HepG2 (cell line): ENCODE measurements around the gene BLOC1S1. TPM values are rescaled to one million over a fixed set of nuclear protein-coding genes. Genes with fewer than 3 reads are reported as not detected.

Experiments used
- ARID4A ChIP-seq: sonication (generic); formaldehyde crosslinking; IDR thresholded peaks from 2 replicates; pipeline ENCODE4 v1.5.0; 2020; ENCODE audit warnings: mild to moderate bottlenecking, missing genetic modification reagents, borderline replicate concordance
- HNRNPLL ChIP-seq: fragments of 200-400 bp; formaldehyde crosslinking; IDR thresholded peaks from 2 replicates; pipeline ENCODE4 v1.6.1; 2017; ENCODE audit warnings: mild to moderate bottlenecking, low read depth, low read length; ENCODE audit not compliant: poor library complexity, severe bottlenecking
- HOXD1 ChIP-seq: sonication (generic); formaldehyde crosslinking; IDR thresholded peaks from 2 replicates; pipeline ENCODE4 v1.5.0; 2020; ENCODE audit warnings: missing genetic modification reagents
- MLLT10 ChIP-seq: sonication (generic); formaldehyde crosslinking; IDR thresholded peaks from 2 replicates; pipeline ENCODE4 v1.4.0; 2020; ENCODE audit warnings: missing genetic modification reagents
- PHF5A ChIP-seq: IDR thresholded peaks from one replicate; pipeline ENCODE4 v1.6.1; 2018; ENCODE audit warnings: low read depth, missing genetic modification reagents; ENCODE audit not compliant: unreplicated experiment
- SAFB2 ChIP-seq: sonication (generic); formaldehyde crosslinking; IDR thresholded peaks from 2 replicates; pipeline ENCODE4 v1.5.1; 2020; ENCODE audit warnings: missing genetic modification reagents, low read depth, mild to moderate bottlenecking, borderline replicate concordance
- SALL2 ChIP-seq: sonication (generic); formaldehyde crosslinking; IDR thresholded peaks from 2 replicates; pipeline ENCODE4 v1.8.1; 2023; ENCODE audit warnings: mild to moderate bottlenecking, missing genetic modification reagents, inconsistent platforms
- SMC3 ChIP-seq: IDR thresholded peaks from 2 replicates; pipeline ENCODE4 v1.6.1; 2011; ENCODE audit warnings: low read length, improper control_type of control experiment
- U2AF1 ChIP-seq: fragments of 200-400 bp; formaldehyde crosslinking; optimal IDR thresholded peaks from 2 replicates; pipeline ENCODE3; 2017; ENCODE audit warnings: mild to moderate bottlenecking, low read depth, low read length
- ZMYM3 ChIP-seq: sonication (generic); formaldehyde crosslinking; IDR thresholded peaks from 2 replicates; pipeline ENCODE4 v1.5.1; 2020; ENCODE audit warnings: mild to moderate bottlenecking, missing genetic modification reagents
- ZNF20 ChIP-seq: sonication (generic); formaldehyde crosslinking; IDR thresholded peaks from 2 replicates; pipeline ENCODE4 v1.4.0; 2020; ENCODE audit warnings: mild to moderate bottlenecking, moderate library complexity, missing genetic modification reagents
- ZNF777 ChIP-seq: sonication (generic); formaldehyde crosslinking; IDR thresholded peaks from 2 replicates; pipeline ENCODE4 v1.4.0; 2020; ENCODE audit warnings: missing genetic modification reagents
- ZNF790 ChIP-seq: sonication (generic); formaldehyde crosslinking; IDR thresholded peaks from 2 replicates; pipeline ENCODE4 v1.8.0; 2022; ENCODE audit warnings: missing genetic modification reagents, mild to moderate bottlenecking, borderline replicate concordance
- polyA plus RNA-seq, 8 experiments: library from polyadenylated mRNA; depleted of rRNA in 3 of 8; stranded (reverse) in 7 of 8; unstranded in 1 of 8; fragments of >200 nt; fragmentation: Illumina TruSeq in 4 of 8; extraction: Trizol in 4 of 8; gene quantifications; 2 replicates each; pipeline versions ENCODE4 v1.2.1 to v1.2.3, GENCODE V29; 2011 to 2016; ENCODE audit warnings: low read depth in 4 of 8, missing spikeins in 1 of 8, mixed read lengths in 1 of 8; ENCODE audit not compliant: insufficient read depth in 1 of 8
- total RNA-seq, 5 experiments: library from RNA; depleted of rRNA; stranded (reverse); fragments of >200 nt; fragmentation: Illumina TruSeq; extraction: Trizol; gene quantifications; 2 replicates each; pipeline ENCODE4 v1.2.3, GENCODE V29; 2016; ENCODE audit warnings: low read depth in 1 of 5
- TF ChIP-seq, protein P1 (sequence below): sonication (generic); formaldehyde crosslinking; IDR thresholded peaks from 2 replicates; pipeline ENCODE4 v1.5.0; 2020; ENCODE audit warnings: mild to moderate bottlenecking, missing genetic modification reagents, moderate library complexity
- TF ChIP-seq, protein P2 (sequence below): sonication (generic); formaldehyde crosslinking; IDR thresholded peaks from 2 replicates; pipeline ENCODE4 v1.4.0; 2020; ENCODE audit warnings: mild to moderate bottlenecking, missing genetic modification reagents
- TF ChIP-seq, protein P3 (sequence below): sonication (generic); formaldehyde crosslinking; IDR thresholded peaks from 2 replicates; pipeline ENCODE4 v1.4.0; 2020; ENCODE audit warnings: missing genetic modification reagents; ENCODE audit errors: not compliant biosample characterization
- TF ChIP-seq, protein P4 (sequence below): sonication (generic); formaldehyde crosslinking; IDR thresholded peaks from 2 replicates; pipeline ENCODE4 v1.4.0; 2020; ENCODE audit warnings: missing genetic modification reagents, low read depth, mild to moderate bottlenecking, borderline replicate concordance

Gene BLOC1S1
- total and polyA plus RNA-seq, 2 of the 13 experiments (the other 11 are each of a cell fraction or from before 2014, with no cell fraction given) = 55.1 to 95.3 TPM

- TF ChIP-seq, protein P1, sequence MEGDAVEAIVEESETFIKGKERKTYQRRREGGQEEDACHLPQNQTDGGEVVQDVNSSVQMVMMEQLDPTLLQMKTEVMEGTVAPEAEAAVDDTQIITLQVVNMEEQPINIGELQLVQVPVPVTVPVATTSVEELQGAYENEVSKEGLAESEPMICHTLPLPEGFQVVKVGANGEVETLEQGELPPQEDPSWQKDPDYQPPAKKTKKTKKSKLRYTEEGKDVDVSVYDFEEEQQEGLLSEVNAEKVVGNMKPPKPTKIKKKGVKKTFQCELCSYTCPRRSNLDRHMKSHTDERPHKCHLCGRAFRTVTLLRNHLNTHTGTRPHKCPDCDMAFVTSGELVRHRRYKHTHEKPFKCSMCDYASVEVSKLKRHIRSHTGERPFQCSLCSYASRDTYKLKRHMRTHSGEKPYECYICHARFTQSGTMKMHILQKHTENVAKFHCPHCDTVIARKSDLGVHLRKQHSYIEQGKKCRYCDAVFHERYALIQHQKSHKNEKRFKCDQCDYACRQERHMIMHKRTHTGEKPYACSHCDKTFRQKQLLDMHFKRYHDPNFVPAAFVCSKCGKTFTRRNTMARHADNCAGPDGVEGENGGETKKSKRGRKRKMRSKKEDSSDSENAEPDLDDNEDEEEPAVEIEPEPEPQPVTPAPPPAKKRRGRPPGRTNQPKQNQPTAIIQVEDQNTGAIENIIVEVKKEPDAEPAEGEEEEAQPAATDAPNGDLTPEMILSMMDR (CRISPR knock-in tag) = peak; percentile 23; the same call in 1 of the 2 replicates
- TF ChIP-seq ZNF790 (CRISPR knock-in tag) = no peak
- TF ChIP-seq, protein P2, sequence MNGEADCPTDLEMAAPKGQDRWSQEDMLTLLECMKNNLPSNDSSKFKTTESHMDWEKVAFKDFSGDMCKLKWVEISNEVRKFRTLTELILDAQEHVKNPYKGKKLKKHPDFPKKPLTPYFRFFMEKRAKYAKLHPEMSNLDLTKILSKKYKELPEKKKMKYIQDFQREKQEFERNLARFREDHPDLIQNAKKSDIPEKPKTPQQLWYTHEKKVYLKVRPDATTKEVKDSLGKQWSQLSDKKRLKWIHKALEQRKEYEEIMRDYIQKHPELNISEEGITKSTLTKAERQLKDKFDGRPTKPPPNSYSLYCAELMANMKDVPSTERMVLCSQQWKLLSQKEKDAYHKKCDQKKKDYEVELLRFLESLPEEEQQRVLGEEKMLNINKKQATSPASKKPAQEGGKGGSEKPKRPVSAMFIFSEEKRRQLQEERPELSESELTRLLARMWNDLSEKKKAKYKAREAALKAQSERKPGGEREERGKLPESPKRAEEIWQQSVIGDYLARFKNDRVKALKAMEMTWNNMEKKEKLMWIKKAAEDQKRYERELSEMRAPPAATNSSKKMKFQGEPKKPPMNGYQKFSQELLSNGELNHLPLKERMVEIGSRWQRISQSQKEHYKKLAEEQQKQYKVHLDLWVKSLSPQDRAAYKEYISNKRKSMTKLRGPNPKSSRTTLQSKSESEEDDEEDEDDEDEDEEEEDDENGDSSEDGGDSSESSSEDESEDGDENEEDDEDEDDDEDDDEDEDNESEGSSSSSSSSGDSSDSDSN = 0 out of 2 replicates have a peak, but pooled peaks have one; percentile 7
- TF ChIP-seq HNRNPLL = peak; percentile 91
- 0 out of 2 replicates have a peak, but pooled peaks have one; percentile 34 for TF ChIP-seq HOXD1
- 0 out of 2 replicates have a peak, but pooled peaks have one; percentile 48 for TF ChIP-seq SAFB2 (CRISPR knock-in tag)
- TF ChIP-seq U2AF1 = no peak
- no peak for TF ChIP-seq ARID4A (CRISPR knock-in tag)
- no peak for TF ChIP-seq ZNF20
- no peak for TF ChIP-seq SMC3
- TF ChIP-seq ZMYM3 (CRISPR knock-in tag) = peak; percentile 63
- peak; percentile 67; the same call in 1 of the 2 replicates for TF ChIP-seq ZNF777 (CRISPR knock-in tag)
- 0 out of 2 replicates have a peak, but pooled peaks have one; percentile 29 for TF ChIP-seq SALL2
- no peak for TF ChIP-seq PHF5A
- TF ChIP-seq MLLT10 (CRISPR knock-in tag) = no peak
- TF ChIP-seq, protein P3, sequence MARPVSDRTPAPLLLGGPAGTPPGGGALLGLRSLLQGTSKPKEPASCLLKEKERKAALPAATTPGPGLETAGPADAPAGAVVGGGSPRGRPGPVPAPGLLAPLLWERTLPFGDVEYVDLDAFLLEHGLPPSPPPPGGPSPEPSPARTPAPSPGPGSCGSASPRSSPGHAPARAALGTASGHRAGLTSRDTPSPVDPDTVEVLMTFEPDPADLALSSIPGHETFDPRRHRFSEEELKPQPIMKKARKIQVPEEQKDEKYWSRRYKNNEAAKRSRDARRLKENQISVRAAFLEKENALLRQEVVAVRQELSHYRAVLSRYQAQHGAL (CRISPR knock-in tag) = no peak
- TF ChIP-seq, protein P4, sequence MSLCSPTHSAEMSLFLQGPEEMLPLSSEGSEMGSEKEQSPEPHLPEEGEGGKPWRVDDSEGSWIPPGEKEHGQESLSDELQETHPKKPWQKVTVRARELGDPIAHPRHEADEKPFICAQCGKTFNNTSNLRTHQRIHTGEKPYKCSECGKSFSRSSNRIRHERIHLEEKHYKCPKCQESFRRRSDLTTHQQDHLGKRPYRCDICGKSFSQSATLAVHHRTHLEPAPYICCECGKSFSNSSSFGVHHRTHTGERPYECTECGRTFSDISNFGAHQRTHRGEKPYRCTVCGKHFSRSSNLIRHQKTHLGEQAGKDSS (CRISPR knock-in tag) = 0 out of 2 replicates have a peak, but pooled peaks have one; percentile 1
Measured at GRCh38 chr12:55743406-55744339, 27.8 kb downstream of the BLOC1S1 start (continued).
